Measurements from ENCODE around the gene IL15.
"Not testable (repeated sequence)": the region's sequence is repeated elsewhere in the genome, so short reads cannot be mapped to it uniquely, and the experiment has no call there.

The IL15 gene

GRCh38 chr4:141647966-141648365 is 11.6 kb downstream of the IL15 start:
- DNase-seq = no peak

- no peak for DNase-seq
Measured at GRCh38 chr4:141652161-141652778, 15.9 kb downstream of the IL15 start.

GRCh38 chr4:141654098-141654497 is 17.7 kb downstream of the IL15 start:
- no peak for DNase-seq

- no peak for DNase-seq
Measured at GRCh38 chr4:141656031-141656430, 19.6 kb downstream of the IL15 start.

GRCh38 chr4:141657550-141658250 is 21.3 kb downstream of the IL15 start:
- DNase-seq = no peak

GRCh38 chr4:141658309-141658708 is 21.9 kb downstream of the IL15 start:
- DNase-seq = no peak

- DNase-seq = no peak
Measured at GRCh38 chr4:141659539-141659938, 23.2 kb downstream of the IL15 start.

- no peak for DNase-seq
Measured at GRCh38 chr4:141660880-141661279, 24.5 kb downstream of the IL15 start.

GRCh38 chr4:141668200-141668910 is 32.0 kb downstream of the IL15 start:
- no peak for DNase-seq

GRCh38 chr4:141669501-141669900 is 33.1 kb downstream of the IL15 start:
- no peak for DNase-seq

- no peak for DNase-seq
Measured at GRCh38 chr4:141675384-141675783, 39.0 kb downstream of the IL15 start.

GRCh38 chr4:141676087-141676670 is 39.8 kb downstream of the IL15 start:
- no peak for DNase-seq

- DNase-seq = no peak
Measured at GRCh38 chr4:141680060-141680459, 43.7 kb downstream of the IL15 start.

- no peak for DNase-seq
Measured at GRCh38 chr4:141684785-141685184, 48.4 kb downstream of the IL15 start.

GRCh38 chr4:141686146-141686775 is 49.9 kb downstream of the IL15 start:
- no peak for DNase-seq

GRCh38 chr4:141686879-141687278 is 50.5 kb downstream of the IL15 start:
- DNase-seq = no peak

GRCh38 chr4:141689726-141690296 is 53.4 kb downstream of the IL15 start:
- DNase-seq = not testable (repeated sequence)

GRCh38 chr4:141691247-141691646 is 54.9 kb downstream of the IL15 start:
- DNase-seq = not testable (repeated sequence)

- DNase-seq = no peak
Measured at GRCh38 chr4:141692081-141692480, 55.7 kb downstream of the IL15 start.

GRCh38 chr4:141697116-141697515 is 60.7 kb downstream of the IL15 start:
- no peak for DNase-seq

- no peak for DNase-seq
Measured at GRCh38 chr4:141702472-141703182, 66.2 kb downstream of the IL15 start.

GRCh38 chr4:141703497-141703896 is 67.1 kb downstream of the IL15 start:
- DNase-seq = no peak
